MM.1S (cell line): Measurements from ENCODE around the gene NTRK1.

ENCODE experiments used
- DNase-seq: peaks from one replicate; pipeline ENCODE4 v3.0.0-alpha.2; 2015
- H2AFZ ChIP-seq: fragments of 300-600 bp; sonication (generic); 2 replicates; pipeline ENCODE4 v1.6.0; 2016; ENCODE audit warnings: antibody characterized with exemption, low read length
- H3F3A ChIP-seq: fragments of 300-600 bp; sonication (generic); 2 replicates; pipeline ENCODE4 v1.6.1; 2016; ENCODE audit warnings: mild to moderate bottlenecking, antibody characterized with exemption, low read length, moderate library complexity, mixed read lengths; ENCODE audit not compliant: insufficient read depth
- H3K27ac ChIP-seq: fragments of 300-600 bp; sonication (generic); 2 replicates; pipeline ENCODE4 v1.5.1; 2016; ENCODE audit warnings: mild to moderate bottlenecking, low read length
- H3K27me3 ChIP-seq: fragments of 300-600 bp; sonication (generic); replicated peaks from 2 replicates; pipeline ENCODE4 v1.6.0; 2016; ENCODE audit warnings: low read length; ENCODE audit not compliant: insufficient read depth
- H3K36me3 ChIP-seq: fragments of 300-600 bp; sonication (generic); replicated peaks from 2 replicates; pipeline ENCODE4 v1.6.1; 2016; ENCODE audit warnings: mild to moderate bottlenecking, low read length, mixed read lengths; ENCODE audit not compliant: insufficient read depth
- H3K4me1 ChIP-seq: fragments of 300-600 bp; sonication (generic); 2 replicates; pipeline ENCODE4 v1.6.1; 2016; ENCODE audit warnings: low read length, mixed read lengths
- H3K4me2 ChIP-seq: fragments of 300-600 bp; sonication (generic); 2 replicates; pipeline ENCODE4 v1.6.0; 2016; ENCODE audit warnings: low read depth, low read length
- H3K4me3 ChIP-seq: fragments of 300-600 bp; sonication (generic); 2 replicates; pipeline ENCODE4 v1.5.1; 2016; ENCODE audit warnings: low read length, mixed read lengths
- H3K79me2 ChIP-seq: fragments of 300-600 bp; sonication (generic); 2 replicates; pipeline ENCODE4 v1.6.1; 2016; ENCODE audit warnings: mixed run types, low read length, mixed read lengths
- H3K9ac ChIP-seq: fragments of 300-600 bp; sonication (generic); 2 replicates; pipeline ENCODE4 v1.6.1; 2016; ENCODE audit warnings: low read length, mixed read lengths
- H3K9me2 ChIP-seq: fragments of 300-600 bp; sonication (generic); replicated peaks from 2 replicates; pipeline ENCODE4 v1.6.1; 2016; ENCODE audit warnings: mild to moderate bottlenecking, low read length, mixed read lengths; ENCODE audit not compliant: insufficient read depth
- H3K9me3 ChIP-seq: fragments of 300-600 bp; sonication (generic); replicated peaks from 2 replicates; pipeline ENCODE4 v1.6.1; 2016; ENCODE audit warnings: mild to moderate bottlenecking, low read length, mixed read lengths; ENCODE audit not compliant: insufficient read depth
- H4K20me1 ChIP-seq: fragments of 300-600 bp; sonication (generic); 2 replicates; pipeline ENCODE4 v1.6.1; 2016; ENCODE audit warnings: mild to moderate bottlenecking, low read length, moderate library complexity, mixed read lengths; ENCODE audit not compliant: insufficient read depth
- CTCF ChIP-seq: fragments of 300-600 bp; sonication (generic); IDR thresholded peaks from 2 replicates; pipeline ENCODE4 v1.5.1; 2016; ENCODE audit warnings: antibody characterized with exemption, low read length, mixed read lengths
- EZH2 ChIP-seq: fragments of 300-600 bp; sonication (generic); optimal IDR thresholded peaks from 2 replicates; pipeline ENCODE3; 2017; ENCODE audit warnings: low read depth, mild to moderate bottlenecking, antibody characterized with exemption, low read length, mixed read lengths
- EZH2phosphoT487 ChIP-seq: fragments of 300-600 bp; sonication (generic); IDR thresholded peaks from 2 replicates; pipeline ENCODE4 v1.6.1; 2018; ENCODE audit warnings: antibody characterized with exemption, low read length

The NTRK1 gene

GRCh38 chr1:156911577-156912298 lies 51.1 kb downstream of the NTRK1 start:
- Histone ChIP-seq H3K9me2 (no peaks in the 10 kb centered on the region), H3K4me1 (peaks cover 7% of the 10 kb centered on the region; the same call in 1 of the 2 replicates), H3K4me2 (no peak overlapping the region), H2AFZ (no peak overlapping the region), H3F3A (no peaks in the 10 kb centered on the region), H3K4me3 (no peak overlapping the region), H3K9ac (no peak overlapping the region), H3K36me3 (no peaks in the 10 kb centered on the region), H3K27ac (no peak overlapping the region), H4K20me1 (no peaks in the 10 kb centered on the region), H3K9me3 (no peaks in the 10 kb centered on the region), H3K27me3 (peaks cover 59% of the 10 kb centered on the region), H3K79me2 (no peaks in the 10 kb centered on the region)
- no peak for TF ChIP-seq CTCF
- no peak for TF ChIP-seq EZH2phosphoT487
- no peak for TF ChIP-seq EZH2
- no peak for DNase-seq

- peaks cover 55% of the 10 kb centered on the region for H3K27me3 ChIP-seq
Observed at GRCh38 chr1:156912310-156912709, 51.6 kb downstream of the NTRK1 start.

GRCh38 chr1:156912861-156913808 lies 52.5 kb downstream of the NTRK1 start:
- H3K27ac ChIP-seq = no peak overlapping the region
- no peaks in the 10 kb centered on the region for H3K9me2 ChIP-seq
- no peaks in the 10 kb centered on the region for H3K79me2 ChIP-seq
- no peaks in the 10 kb centered on the region for H4K20me1 ChIP-seq
- peaks cover 54% of the 10 kb centered on the region for H3K27me3 ChIP-seq
- no peak overlapping the region for H3K4me2 ChIP-seq
- no peak overlapping the region for H3K9ac ChIP-seq
- no peak for DNase-seq
- no peaks in the 10 kb centered on the region for H3F3A ChIP-seq
- no peak for TF ChIP-seq EZH2phosphoT487
- no peak for TF ChIP-seq EZH2
- no peak for TF ChIP-seq CTCF
- no peak overlapping the region for H2AFZ ChIP-seq
- peaks cover 7% of the 10 kb centered on the region; the same call in 1 of the 2 replicates for H3K4me1 ChIP-seq
- H3K9me3 ChIP-seq = no peaks in the 10 kb centered on the region
- H3K36me3 ChIP-seq = no peaks in the 10 kb centered on the region
- no peak overlapping the region for H3K4me3 ChIP-seq

More at GRCh38 chr1:156912310-156912709, 51.6 kb downstream of the NTRK1 start:
- TF ChIP-seq CTCF (no peak), EZH2 (no peak), EZH2phosphoT487 (no peak)
- no peak overlapping the region for H3K9ac ChIP-seq
- no peaks in the 10 kb centered on the region for H3K79me2 ChIP-seq
- H3K36me3 ChIP-seq = no peaks in the 10 kb centered on the region
- no peak overlapping the region for H3K4me3 ChIP-seq
- DNase-seq = no peak
- no peak overlapping the region for H2AFZ ChIP-seq
- H3K9me2 ChIP-seq = no peaks in the 10 kb centered on the region
- no peak overlapping the region for H3K27ac ChIP-seq
- no peaks in the 10 kb centered on the region for H4K20me1 ChIP-seq
- H3F3A ChIP-seq = no peaks in the 10 kb centered on the region
- H3K4me2 ChIP-seq = no peak overlapping the region
- H3K9me3 ChIP-seq = no peaks in the 10 kb centered on the region
- H3K4me1 ChIP-seq = peaks cover 7% of the 10 kb centered on the region; the same call in 1 of the 2 replicates
